ENCODE data around the gene LRCH4.
"Not testable (repeated sequence)": the region's sequence is repeated elsewhere in the genome, so short reads cannot be mapped to it uniquely, and the experiment has no call there.

- TF ChIP-seq CTCF, POLR2A (IDR thresholded peaks at IDR 0.05): not testable (repeated sequence)
Observed at GRCh38 chr7:100535982-100536381, 49.9 kb downstream of the LRCH4 start.

Measured in heart left ventricle (tissue), 13 donors.